ENCODE results near the gene RNF135.
A peak's percentile ranks its signal among the peaks of the same experiment; 100 is the strongest.
"Not testable (repeated sequence)": the region's sequence is repeated elsewhere in the genome, so short reads cannot be mapped to it uniquely, and the experiment has no call there.

RNF135 gene

DNA sequence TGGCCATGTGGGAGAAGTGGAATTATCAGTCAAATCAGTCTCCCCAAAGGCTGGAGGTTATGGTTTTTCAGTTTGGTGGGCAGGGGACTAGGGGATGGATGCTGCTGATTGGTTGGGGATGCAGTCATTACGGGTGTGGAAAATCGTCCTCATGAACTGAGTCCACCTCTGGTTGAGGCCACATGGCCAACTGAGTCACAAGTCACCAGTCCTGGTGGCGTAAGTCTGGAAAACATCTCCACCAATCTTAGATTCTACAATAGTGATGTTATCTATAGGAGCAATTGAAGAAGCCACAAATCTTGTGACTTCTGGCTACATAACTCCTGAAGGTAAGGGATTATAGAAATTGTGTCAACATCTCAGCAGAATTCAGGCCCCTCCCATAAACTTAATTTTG lies 5.2 kb upstream of the RNF135 start:
- Mint-ChIP-seq H3K36me3 (ENCODE audit: low read depth) (no peaks in the 10 kb centered on the region), H3K27ac (no peak overlapping the region), H3K27me3 (ENCODE audit: low read depth) (no peaks in the 10 kb centered on the region), H3K4me3 (no peak overlapping the region), H3K9me3 (no peaks in the 10 kb centered on the region), H3K4me1 (ENCODE audit: low read depth) (peaks cover 20% of the 10 kb centered on the region)
- no peak for DNase-seq (ENCODE audit: low spot score)

- not testable (repeated sequence) for H3K9me3 Mint-ChIP-seq; H3K36me3 Mint-ChIP-seq (ENCODE audit: low read depth); H3K27me3 Mint-ChIP-seq (ENCODE audit: low read depth); H3K4me3 Mint-ChIP-seq; DNase-seq (ENCODE audit: low spot score); H3K27ac Mint-ChIP-seq
- peaks cover 29% of the 10 kb centered on the region for H3K4me1 Mint-ChIP-seq (ENCODE audit: low read depth)
These were observed 2.9 kb upstream of the RNF135 start for GRCh38 chr17:30967911-30968310.

DNA sequence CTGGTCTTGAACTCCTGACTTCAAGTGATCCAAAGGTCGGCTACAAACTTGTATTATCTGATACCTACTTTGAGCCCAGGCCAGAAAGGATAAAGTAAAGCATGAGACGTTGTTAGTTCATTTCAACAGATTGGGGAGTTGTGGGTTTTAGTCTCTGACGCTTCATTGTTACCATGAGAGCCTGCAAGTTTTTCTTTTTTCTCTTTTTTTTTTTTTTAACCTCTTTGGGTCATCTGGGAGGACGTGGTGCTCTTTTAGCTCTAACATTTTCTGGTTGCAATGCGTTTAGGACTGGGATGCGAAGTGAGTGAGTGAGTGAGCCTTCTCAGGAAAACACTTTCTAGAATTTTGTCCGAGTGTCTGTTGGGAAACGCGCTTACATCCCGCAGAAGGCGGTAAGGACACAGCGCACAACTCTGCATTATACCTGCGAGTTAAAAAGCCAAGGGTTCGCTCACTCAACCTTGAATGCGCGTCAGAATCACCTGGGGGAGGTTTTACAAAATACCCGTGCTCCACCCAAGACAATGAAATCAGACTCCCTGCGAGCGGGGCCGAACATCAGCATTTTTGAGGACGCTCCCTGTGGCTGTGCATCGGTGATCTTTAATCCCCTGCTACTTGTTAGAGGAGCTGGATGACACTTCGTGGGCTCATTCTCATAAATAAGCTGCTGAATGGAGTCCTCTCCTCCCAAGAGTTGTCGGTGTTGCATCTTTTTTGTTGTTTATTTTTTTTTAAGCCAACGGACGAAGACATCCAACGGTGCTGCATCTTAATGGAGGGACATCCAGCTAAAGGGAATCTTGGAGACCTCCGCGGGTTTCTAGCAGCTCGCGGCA lies 629 bp upstream of the RNF135 start:
- peaks cover 4% of the 10 kb centered on the region for H3K9me3 Mint-ChIP-seq

DNA sequence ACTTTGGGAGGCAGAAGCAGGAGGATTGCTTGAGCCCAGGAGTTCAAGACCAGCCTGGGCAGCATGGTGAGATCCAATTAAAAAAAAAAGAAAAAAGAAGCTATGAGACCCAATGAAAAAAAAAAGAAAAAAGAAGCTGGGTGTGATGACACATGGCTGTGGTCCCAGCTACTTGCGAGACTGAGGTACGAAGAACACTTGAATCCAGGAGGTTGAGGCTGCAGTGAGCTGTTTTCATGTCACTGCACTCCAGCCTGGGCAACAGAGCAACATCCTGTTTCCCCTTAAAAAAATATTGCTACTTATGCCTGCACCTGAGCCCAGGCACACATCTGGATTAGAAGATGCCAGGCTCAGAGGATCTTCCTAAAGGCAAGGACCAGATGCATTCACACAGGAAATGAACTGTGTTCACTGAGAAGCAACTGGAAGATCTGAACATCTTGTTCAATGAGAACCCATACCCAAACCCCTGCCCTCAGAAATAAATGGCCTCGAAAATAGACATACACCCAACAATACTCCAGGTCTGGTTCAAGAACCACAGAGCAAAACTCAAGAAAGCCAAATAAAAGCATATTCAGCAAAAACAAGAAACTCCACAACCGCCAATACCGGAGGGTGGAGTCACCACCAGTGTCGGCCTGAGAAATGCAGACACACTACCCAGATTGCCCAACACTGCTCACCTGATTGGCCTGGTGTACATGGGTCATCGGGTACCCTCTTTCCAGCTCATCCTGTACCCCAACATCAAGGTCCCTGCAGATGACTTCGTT lies 4.4 kb downstream of the RNF135 start:
- Mint-ChIP-seq H3K4me1 (ENCODE audit: low read depth) (peaks cover 18% of the 10 kb centered on the region), H3K27me3 (ENCODE audit: low read depth) (no peaks in the 10 kb centered on the region)

More for the DNA sequence above, 629 bp upstream of the RNF135 start:
- no peak for DNase-seq (ENCODE audit: low spot score)
- Mint-ChIP-seq H3K27me3 (ENCODE audit: low read depth) (no peaks in the 10 kb centered on the region), H3K27ac (peak overlapping the region; percentile 97), H3K4me1 (ENCODE audit: low read depth) (peaks cover 32% of the 10 kb centered on the region), H3K4me3 (peak overlapping the region; percentile 97), H3K36me3 (ENCODE audit: low read depth) (peaks cover 21% of the 10 kb centered on the region)

GRCh38 chr17:30979919-30980318 lies 9.1 kb downstream of the RNF135 start:
- not testable (repeated sequence) for H3K27me3 Mint-ChIP-seq (ENCODE audit: low read depth); H3K27ac Mint-ChIP-seq; H3K9me3 Mint-ChIP-seq; H3K4me1 Mint-ChIP-seq (ENCODE audit: low read depth); H3K4me3 Mint-ChIP-seq; DNase-seq (ENCODE audit: low spot score)
- peaks cover 17% of the 10 kb centered on the region for H3K36me3 Mint-ChIP-seq (ENCODE audit: low read depth)

More for the DNA sequence above, 4.4 kb downstream of the RNF135 start:
- H3K36me3 Mint-ChIP-seq (ENCODE audit: low read depth): peaks cover 32% of the 10 kb centered on the region
- H3K27ac Mint-ChIP-seq: no peak overlapping the region
- no peak overlapping the region for H3K4me3 Mint-ChIP-seq
- H3K9me3 Mint-ChIP-seq: peaks cover 4% of the 10 kb centered on the region
- DNase-seq (ENCODE audit: low spot score): no peak

DNA sequence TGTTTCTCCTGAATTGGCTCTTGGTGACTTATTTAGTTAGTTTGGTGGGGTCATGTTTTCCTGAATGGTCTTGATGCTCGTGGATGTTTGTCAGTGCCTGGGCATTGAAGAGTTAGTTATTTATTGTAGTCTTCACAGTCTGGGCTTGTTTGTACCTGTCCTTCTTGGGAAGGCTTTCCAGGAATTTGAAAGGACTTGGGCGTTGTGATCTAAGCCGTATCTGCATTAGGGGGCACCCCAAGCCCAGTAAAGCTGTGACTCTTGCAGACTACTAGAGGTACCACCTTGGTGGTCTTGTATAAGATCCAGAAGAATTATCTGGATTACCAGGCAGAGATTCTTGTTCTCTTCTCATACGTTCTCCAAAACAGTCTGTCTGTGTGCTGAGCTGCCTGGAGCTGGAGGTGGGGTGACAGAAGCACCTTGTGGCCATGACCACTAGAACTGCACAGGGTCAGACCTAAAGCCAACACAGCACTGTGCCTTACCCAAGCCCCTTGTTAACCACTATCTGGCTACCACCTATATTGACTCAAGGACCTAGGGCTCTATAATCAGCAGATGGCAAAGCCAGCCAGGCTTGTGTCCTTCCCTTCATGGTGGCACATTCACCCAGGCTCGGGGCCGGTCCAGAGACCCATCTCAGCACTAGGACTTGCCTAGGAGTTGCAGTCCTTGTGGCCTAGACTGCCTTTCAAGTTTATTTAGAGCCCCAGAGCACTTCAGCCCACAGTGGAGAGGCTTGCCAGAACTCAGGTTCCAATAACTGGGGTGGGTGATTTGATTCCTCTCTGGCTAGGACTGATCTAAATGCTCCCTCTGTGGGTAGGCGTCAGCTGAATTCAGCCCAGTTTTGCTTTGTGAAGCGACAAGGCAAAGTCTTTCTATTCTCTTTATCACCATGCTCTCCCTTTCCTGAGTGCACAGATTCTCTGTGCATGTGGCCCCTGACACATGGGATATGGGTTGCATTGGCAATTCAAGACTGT lies 11.0 kb downstream of the RNF135 start:
- peaks cover 1% of the 10 kb centered on the region for H3K4me1 Mint-ChIP-seq (ENCODE audit: low read depth)
- H3K27me3 Mint-ChIP-seq (ENCODE audit: low read depth): no peaks in the 10 kb centered on the region
- H3K4me3 Mint-ChIP-seq: no peak overlapping the region
- H3K9me3 Mint-ChIP-seq: no peaks in the 10 kb centered on the region
- no peak for DNase-seq (ENCODE audit: low spot score)
- H3K36me3 Mint-ChIP-seq (ENCODE audit: low read depth): peaks cover 12% of the 10 kb centered on the region
- no peak overlapping the region for H3K27ac Mint-ChIP-seq

DNA sequence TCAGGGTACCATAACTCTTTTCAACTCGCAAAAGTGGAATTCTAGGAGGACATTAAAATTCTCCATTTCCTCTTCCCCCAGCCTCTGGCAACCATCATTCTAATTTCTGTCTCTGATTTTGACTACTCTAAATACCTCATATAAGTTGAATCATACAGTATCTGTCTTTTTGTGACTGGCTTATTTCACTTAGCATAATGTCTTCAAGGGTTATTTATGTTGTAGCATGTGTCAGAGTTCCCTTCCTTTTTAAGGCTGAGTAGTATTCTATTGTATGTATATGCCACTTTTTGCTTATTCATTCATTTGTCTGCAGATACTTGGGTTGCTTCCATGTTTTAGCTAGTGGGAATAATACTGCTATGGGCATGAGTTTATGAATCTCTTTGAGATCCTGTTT lies 12.0 kb downstream of the RNF135 start:
- H3K4me3 Mint-ChIP-seq: no peak overlapping the region
- H3K27me3 Mint-ChIP-seq (ENCODE audit: low read depth): no peaks in the 10 kb centered on the region
- peaks cover 12% of the 10 kb centered on the region for H3K36me3 Mint-ChIP-seq (ENCODE audit: low read depth)
- H3K9me3 Mint-ChIP-seq: no peaks in the 10 kb centered on the region
- H3K27ac Mint-ChIP-seq: no peak overlapping the region
- DNase-seq (ENCODE audit: low spot score): no peak
- no peaks in the 10 kb centered on the region for H3K4me1 Mint-ChIP-seq (ENCODE audit: low read depth)

DNA sequence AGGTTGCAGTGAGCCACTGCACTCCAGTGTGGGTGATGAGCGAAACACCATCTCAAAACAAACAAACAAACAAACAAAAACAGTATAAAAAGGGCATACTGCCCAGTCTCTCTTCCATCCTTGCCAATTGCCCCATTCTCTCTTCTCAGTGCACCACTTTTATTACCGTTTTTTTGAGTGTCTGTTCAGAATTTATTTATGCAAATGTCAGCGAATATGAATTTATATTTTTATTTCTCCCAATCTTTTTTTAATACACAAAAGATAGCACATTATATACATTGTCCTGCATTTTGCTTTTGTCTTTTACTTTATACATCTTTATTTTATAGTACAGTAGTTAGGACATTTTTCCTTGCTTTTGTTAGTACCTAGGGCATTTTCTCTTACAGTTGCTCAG lies 19.6 kb downstream of the RNF135 start:
- no peak overlapping the region for H3K4me3 Mint-ChIP-seq

GRCh38 chr17:30992551-30992950 lies 21.7 kb downstream of the RNF135 start:
- no peak overlapping the region for H3K4me3 Mint-ChIP-seq
- no peaks in the 10 kb centered on the region for H3K4me1 Mint-ChIP-seq (ENCODE audit: low read depth)
- H3K27ac Mint-ChIP-seq: no peak overlapping the region
- no peaks in the 10 kb centered on the region for H3K27me3 Mint-ChIP-seq (ENCODE audit: low read depth)
- H3K9me3 Mint-ChIP-seq: no peaks in the 10 kb centered on the region
- H3K36me3 Mint-ChIP-seq (ENCODE audit: low read depth): peaks cover 13% of the 10 kb centered on the region
- no peak for DNase-seq (ENCODE audit: low spot score)

More for the DNA sequence above, 19.6 kb downstream of the RNF135 start:
- no peaks in the 10 kb centered on the region for H3K9me3 Mint-ChIP-seq
- peaks cover 8% of the 10 kb centered on the region for H3K36me3 Mint-ChIP-seq (ENCODE audit: low read depth)
- no peak overlapping the region for H3K27ac Mint-ChIP-seq
- DNase-seq (ENCODE audit: low spot score): no peak
- H3K4me1 Mint-ChIP-seq (ENCODE audit: low read depth): no peaks in the 10 kb centered on the region
- no peaks in the 10 kb centered on the region for H3K27me3 Mint-ChIP-seq (ENCODE audit: low read depth)

DNA sequence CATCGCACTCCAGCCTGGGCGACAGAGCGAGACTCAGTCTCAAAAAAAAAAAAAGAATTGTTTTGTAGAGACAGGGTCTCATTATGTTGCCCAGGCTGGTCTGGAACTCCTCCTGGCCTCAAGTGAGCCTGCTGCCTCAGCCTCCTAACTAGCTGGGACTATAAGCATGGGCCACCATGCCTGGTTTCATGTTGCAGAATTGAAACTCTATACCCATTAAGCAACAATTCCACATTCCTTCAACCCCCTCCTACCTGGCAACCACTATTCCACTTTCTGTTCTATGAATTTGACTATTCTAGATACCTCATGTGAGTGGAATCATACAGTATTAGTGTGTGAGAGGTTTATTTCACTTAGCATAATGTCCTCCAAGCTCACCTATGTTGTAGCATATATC lies 24.5 kb downstream of the RNF135 start:
- Mint-ChIP-seq H3K36me3 (ENCODE audit: low read depth) (peaks cover 23% of the 10 kb centered on the region), H3K27ac (no peak overlapping the region), H3K4me3 (no peak overlapping the region), H3K9me3 (no peaks in the 10 kb centered on the region), H3K4me1 (ENCODE audit: low read depth) (no peaks in the 10 kb centered on the region), H3K27me3 (ENCODE audit: low read depth) (no peaks in the 10 kb centered on the region)
- no peak for DNase-seq (ENCODE audit: low spot score)

- no peaks in the 10 kb centered on the region for H3K9me3 Mint-ChIP-seq
- DNase-seq (ENCODE audit: low spot score): no peak
- H3K27me3 Mint-ChIP-seq (ENCODE audit: low read depth): no peaks in the 10 kb centered on the region
- H3K4me1 Mint-ChIP-seq (ENCODE audit: low read depth): no peaks in the 10 kb centered on the region
- no peak overlapping the region for H3K4me3 Mint-ChIP-seq
- H3K36me3 Mint-ChIP-seq (ENCODE audit: low read depth): peaks cover 21% of the 10 kb centered on the region
- no peak overlapping the region for H3K27ac Mint-ChIP-seq
These were observed 25.6 kb downstream of the RNF135 start for GRCh38 chr17:30996486-30996885.

- H3K4me1 Mint-ChIP-seq (ENCODE audit: low read depth): no peaks in the 10 kb centered on the region
- no peak overlapping the region for H3K4me3 Mint-ChIP-seq
- H3K27ac Mint-ChIP-seq: no peak overlapping the region
- H3K36me3 Mint-ChIP-seq (ENCODE audit: low read depth): peaks cover 23% of the 10 kb centered on the region
- no peaks in the 10 kb centered on the region for H3K9me3 Mint-ChIP-seq
- DNase-seq (ENCODE audit: low spot score): no peak
- H3K27me3 Mint-ChIP-seq (ENCODE audit: low read depth): no peaks in the 10 kb centered on the region
These were observed 26.4 kb downstream of the RNF135 start for GRCh38 chr17:30997270-30997669.

DNA sequence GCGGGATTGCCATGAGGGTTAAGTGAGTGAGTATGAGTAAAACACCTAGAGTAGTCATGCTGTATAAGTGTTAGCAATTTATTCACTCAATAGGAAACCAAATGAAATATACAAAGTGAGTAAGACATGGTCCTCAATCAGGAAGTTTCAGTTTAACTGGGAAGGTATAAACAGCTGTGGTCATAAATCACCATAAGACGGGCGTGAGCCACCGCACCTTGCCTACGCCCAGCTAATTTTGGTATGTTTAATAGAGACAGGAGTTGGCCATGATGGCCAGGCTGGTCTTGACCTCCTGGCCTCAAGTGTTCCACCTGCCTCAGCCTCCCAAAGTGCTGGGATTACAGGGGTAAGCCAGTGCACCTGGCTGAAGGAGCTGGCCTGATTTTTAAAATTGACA lies 27.0 kb downstream of the RNF135 start:
- H3K4me3 Mint-ChIP-seq: no peak overlapping the region
- peaks cover 23% of the 10 kb centered on the region for H3K36me3 Mint-ChIP-seq (ENCODE audit: low read depth)
- no peaks in the 10 kb centered on the region for H3K9me3 Mint-ChIP-seq
- H3K27ac Mint-ChIP-seq: no peak overlapping the region
- H3K4me1 Mint-ChIP-seq (ENCODE audit: low read depth): no peaks in the 10 kb centered on the region
- no peaks in the 10 kb centered on the region for H3K27me3 Mint-ChIP-seq (ENCODE audit: low read depth)
- no peak for DNase-seq (ENCODE audit: low spot score)
